Body of pancreas (tissue), 4 donors: Measurements from ENCODE around the gene PARP12.

Experiments used
- CTCF ChIP-seq, 7 experiments: fragments of 450-650 bp in 4 of 7; fragments of 200-600 bp in 3 of 7; sonication (generic) in 3 of 7; IDR thresholded peaks; one replicate each; pipeline ENCODE4 v1.5.1; 2016 to 2019; ENCODE audit warnings: antibody characterized with exemption in 7 of 7
- POLR2A ChIP-seq, 3 donors: fragments of 450-650 bp; IDR thresholded peaks; one replicate each; pipeline ENCODE4 v1.6.1; 2016; ENCODE audit warnings: antibody characterized with exemption in 3 of 3, mild to moderate bottlenecking in 2 of 3

- TF ChIP-seq CTCF (IDR thresholded peaks at IDR 0.05) (no peak), POLR2A (IDR thresholded peaks at IDR 0.05) (no peak)
Observed at GRCh38 chr7:140013676-140014075, 49.1 kb downstream of the PARP12 start.
